Uterus (tissue), 2 donors: Measurements from ENCODE around the gene PSD.

ENCODE experiments used
- POLR2A ChIP-seq, 2 donors: fragments of 450-650 bp; IDR thresholded peaks; one replicate each; pipeline ENCODE4 v1.6.1; 2016; ENCODE audit warnings: antibody characterized with exemption in 2 of 2, mild to moderate bottlenecking in 1 of 2, moderate library complexity in 1 of 2
- TF ChIP-seq, protein P1 (sequence below), 4 experiments: fragments of 200-600 bp in 2 of 4; fragments of 450-650 bp in 2 of 4; sonication (generic) in 2 of 4; IDR thresholded peaks; one replicate each; pipeline ENCODE4 v1.5.1; 2016 to 2019; ENCODE audit warnings: antibody characterized with exemption in 4 of 4, mild to moderate bottlenecking in 2 of 4, moderate library complexity in 1 of 4

DNA sequence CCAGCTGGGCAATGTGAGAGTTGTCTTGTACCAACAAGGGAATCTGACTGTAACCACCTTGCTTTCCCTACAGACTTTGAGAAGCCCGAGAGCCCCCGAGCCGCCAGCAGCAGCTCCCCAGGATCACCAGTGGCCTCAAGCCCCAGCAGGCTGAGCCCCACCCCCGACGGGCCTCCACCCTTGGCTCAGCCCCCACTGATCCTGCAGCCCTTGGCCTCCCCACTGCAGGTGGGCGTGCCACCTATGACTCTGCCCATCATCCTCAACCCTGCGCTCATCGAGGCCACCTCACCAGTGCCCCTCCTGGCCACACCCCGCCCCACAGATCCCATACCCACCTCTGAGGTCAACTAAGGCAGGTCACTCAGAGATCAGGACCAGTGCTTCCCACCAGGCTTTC, 36.6 kb downstream of the PSD start:
- no peak for TF ChIP-seq POLR2A (IDR thresholded peaks at IDR 0.05)
- TF ChIP-seq, protein P1, sequence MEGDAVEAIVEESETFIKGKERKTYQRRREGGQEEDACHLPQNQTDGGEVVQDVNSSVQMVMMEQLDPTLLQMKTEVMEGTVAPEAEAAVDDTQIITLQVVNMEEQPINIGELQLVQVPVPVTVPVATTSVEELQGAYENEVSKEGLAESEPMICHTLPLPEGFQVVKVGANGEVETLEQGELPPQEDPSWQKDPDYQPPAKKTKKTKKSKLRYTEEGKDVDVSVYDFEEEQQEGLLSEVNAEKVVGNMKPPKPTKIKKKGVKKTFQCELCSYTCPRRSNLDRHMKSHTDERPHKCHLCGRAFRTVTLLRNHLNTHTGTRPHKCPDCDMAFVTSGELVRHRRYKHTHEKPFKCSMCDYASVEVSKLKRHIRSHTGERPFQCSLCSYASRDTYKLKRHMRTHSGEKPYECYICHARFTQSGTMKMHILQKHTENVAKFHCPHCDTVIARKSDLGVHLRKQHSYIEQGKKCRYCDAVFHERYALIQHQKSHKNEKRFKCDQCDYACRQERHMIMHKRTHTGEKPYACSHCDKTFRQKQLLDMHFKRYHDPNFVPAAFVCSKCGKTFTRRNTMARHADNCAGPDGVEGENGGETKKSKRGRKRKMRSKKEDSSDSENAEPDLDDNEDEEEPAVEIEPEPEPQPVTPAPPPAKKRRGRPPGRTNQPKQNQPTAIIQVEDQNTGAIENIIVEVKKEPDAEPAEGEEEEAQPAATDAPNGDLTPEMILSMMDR (IDR thresholded peaks at IDR 0.05), result no peak
